Measurements from ENCODE around the gene BARHL1. TPM values are rescaled to one million over a fixed set of nuclear protein-coding genes. Genes with fewer than 3 reads are reported as not detected.

Gene BARHL1
- total RNA-seq, 4 donors from 2014 or later: not detected

- Histone ChIP-seq H3K27me3 (no peaks in the 10 kb centered on the region), H3K27ac (replicated peaks in 1 of 4) (no peak overlapping the region), H3K9me3 (no peaks in the 10 kb centered on the region), H3K36me3 (peaks cover 32 to 89% (median 78%) of the 10 kb centered on the region in 4 donors), H3K4me1 (peaks cover 0 to 8% (median 2%) of the 10 kb centered on the region in 4 donors), H3K4me3 (no peak overlapping the region)
- intact Hi-C loops (cut with DNase I): no loop called here
- TF ChIP-seq EP300 (IDR thresholded peaks at IDR 0.05): no peak
- TF ChIP-seq POLR2AphosphoS5 (IDR thresholded peaks at IDR 0.05): no peak
- no peak for TF ChIP-seq POLR2A (IDR thresholded peaks at IDR 0.05; ENCODE audit: low read depth)
- TF ChIP-seq CTCF (IDR thresholded peaks at IDR 0.05): no peak
- DNase-seq (ENCODE audit: extremely low spot score): no peak
- 85% methylated on average over 2 of the region's 2 CpGs for WGBS
Measured at GRCh38 chr9:132615774-132616173, 33.4 kb downstream of the BARHL1 start.

DNA sequence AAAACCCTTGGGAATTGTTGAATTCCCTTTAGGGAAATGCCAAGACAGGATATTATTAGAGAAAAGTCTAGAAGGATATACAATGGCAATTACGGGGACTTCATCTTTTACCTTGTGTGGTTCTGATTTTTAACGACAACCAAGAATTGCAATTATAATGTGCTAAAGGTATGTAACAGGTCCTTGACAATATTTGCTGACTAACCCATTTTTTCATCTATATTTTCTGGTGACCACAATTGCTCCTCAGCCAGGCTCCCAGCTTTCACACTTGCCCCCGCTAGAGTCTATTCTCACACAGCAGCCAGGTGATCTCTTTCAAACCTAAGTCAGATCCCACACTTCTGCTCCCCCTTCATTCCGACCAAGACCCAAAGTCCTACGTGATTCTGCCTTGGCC is 34.3 kb downstream of the BARHL1 start:
- H3K4me1 ChIP-seq: peaks cover 0 to 8% (median 2%) of the 10 kb centered on the region in 4 donors
- H3K27ac ChIP-seq (replicated peaks in 1 of 4): no peak overlapping the region
- no peak for DNase-seq (ENCODE audit: extremely low spot score)
- no peaks in the 10 kb centered on the region for H3K27me3 ChIP-seq
- H3K4me3 ChIP-seq: no peak overlapping the region
- WGBS: 95% methylated on average over 5 of the region's 5 CpGs
- no peak for TF ChIP-seq POLR2A (IDR thresholded peaks at IDR 0.05; ENCODE audit: low read depth)
- peaks cover 23 to 87% (median 69%) of the 10 kb centered on the region in 4 donors for H3K36me3 ChIP-seq
- intact Hi-C loops (cut with DNase I): no loop called here
- H3K9me3 ChIP-seq: no peaks in the 10 kb centered on the region

DNA sequence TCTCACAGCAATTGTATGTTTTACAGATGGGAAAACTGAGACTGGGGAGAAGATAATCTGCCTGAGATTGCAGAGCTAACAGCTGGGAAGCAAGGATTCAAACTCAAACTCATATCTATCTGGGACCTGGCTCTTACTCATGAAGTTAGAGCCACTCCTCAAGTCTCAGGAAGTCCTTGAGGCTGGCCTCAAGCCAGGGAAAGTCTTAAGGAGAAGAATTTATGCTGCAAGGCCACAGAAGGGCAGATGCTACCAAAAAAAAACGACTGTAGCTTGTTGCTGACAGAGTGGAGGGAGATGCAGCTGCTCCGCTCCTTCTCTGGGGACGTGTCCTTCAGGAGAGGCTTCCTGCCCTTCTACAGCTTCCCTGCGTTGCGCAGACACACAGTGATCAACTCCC is 39.8 kb downstream of the BARHL1 start:
- no peak overlapping the region for H3K27ac ChIP-seq (replicated peaks in 1 of 4)
- 57% methylated on average over 5 of the region's 5 CpGs for WGBS
- no peak for TF ChIP-seq POLR2AphosphoS5 (IDR thresholded peaks at IDR 0.05)
- intact Hi-C loops (cut with DNase I): no loop called here
- H3K9me3 ChIP-seq: no peaks in the 10 kb centered on the region
- no peaks in the 10 kb centered on the region for H3K27me3 ChIP-seq
- H3K4me3 ChIP-seq: no peak overlapping the region
- H3K4me1 ChIP-seq: peaks cover 0 to 8% (median 6%) of the 10 kb centered on the region in 4 donors
- H3K36me3 ChIP-seq: peaks cover 7 to 81% (median 48%) of the 10 kb centered on the region in 4 donors
- DNase-seq (ENCODE audit: extremely low spot score): no peak

DNA sequence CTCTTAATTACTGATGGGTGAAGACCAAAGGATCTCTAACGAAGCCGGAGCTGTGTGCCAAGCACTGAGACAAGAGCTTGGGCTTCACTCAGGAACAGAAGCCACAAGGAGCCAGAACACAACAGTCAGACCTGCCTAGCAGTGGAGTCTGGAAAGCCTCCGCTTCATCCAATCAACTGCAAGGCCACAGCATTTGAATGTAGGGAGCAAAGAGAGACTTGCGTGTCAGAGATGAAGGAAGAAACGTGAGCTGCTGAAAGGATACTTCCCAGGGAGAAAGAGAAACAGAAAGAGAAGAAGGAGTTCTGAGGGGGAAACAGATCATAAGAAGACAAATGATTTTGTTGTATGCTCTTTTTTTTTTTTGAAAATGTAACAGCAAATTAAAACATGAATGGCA is 43.9 kb downstream of the BARHL1 start:
- Histone ChIP-seq H3K36me3 (peaks cover 29 to 87% (median 67%) of the 10 kb centered on the region in 4 donors), H3K4me3 (no peak overlapping the region), H3K9me3 (no peaks in the 10 kb centered on the region), H3K27me3 (no peaks in the 10 kb centered on the region), H3K4me1 (peaks cover 0 to 5% (median 2%) of the 10 kb centered on the region in 4 donors), H3K27ac (replicated peaks in 1 of 4) (no peak overlapping the region)
- 86% methylated on average over 5 of the region's 5 CpGs for WGBS
- intact Hi-C loops (cut with DNase I): no loop called here
- TF ChIP-seq POLR2A (IDR thresholded peaks at IDR 0.05; ENCODE audit: low read depth): no peak
- no peak for TF ChIP-seq POLR2AphosphoS5 (IDR thresholded peaks at IDR 0.05)
- no peak for TF ChIP-seq CTCF (IDR thresholded peaks at IDR 0.05)
- TF ChIP-seq EP300 (IDR thresholded peaks at IDR 0.05): no peak
- DNase-seq (ENCODE audit: extremely low spot score): no peak

- 74% methylated on average over 7 of the region's 7 CpGs for WGBS
- no peak overlapping the region for H3K27ac ChIP-seq (replicated peaks in 1 of 4)
- no peak overlapping the region for H3K4me3 ChIP-seq
- H3K9me3 ChIP-seq: no peaks in the 10 kb centered on the region
- peaks cover 0 to 4% (median 2%) of the 10 kb centered on the region in 4 donors for H3K4me1 ChIP-seq
- intact Hi-C loops (cut with DNase I): no loop called here
- no peak for TF ChIP-seq POLR2A (IDR thresholded peaks at IDR 0.05; ENCODE audit: low read depth)
- TF ChIP-seq CTCF (IDR thresholded peaks at IDR 0.05): no peak
- no peak for TF ChIP-seq POLR2AphosphoS5 (IDR thresholded peaks at IDR 0.05)
- peaks cover 35 to 91% (median 72%) of the 10 kb centered on the region in 4 donors for H3K36me3 ChIP-seq
- DNase-seq (ENCODE audit: extremely low spot score): no peak
- no peaks in the 10 kb centered on the region for H3K27me3 ChIP-seq
Measured at GRCh38 chr9:132627106-132627505, 44.7 kb downstream of the BARHL1 start.

GRCh38 chr9:132627594-132627993 is 45.2 kb downstream of the BARHL1 start:
- no peaks in the 10 kb centered on the region for H3K9me3 ChIP-seq
- no peaks in the 10 kb centered on the region for H3K27me3 ChIP-seq
- TF ChIP-seq POLR2A (IDR thresholded peaks at IDR 0.05; ENCODE audit: low read depth) (no peak), EP300 (IDR thresholded peaks at IDR 0.05) (no peak), POLR2AphosphoS5 (IDR thresholded peaks at IDR 0.05) (no peak), CTCF (IDR thresholded peaks at IDR 0.05) (no peak)
- DNase-seq (ENCODE audit: extremely low spot score): no peak
- intact Hi-C loops (cut with DNase I): no loop called here
- H3K4me1 ChIP-seq: no peaks in the 10 kb centered on the region
- no peak overlapping the region for H3K27ac ChIP-seq (replicated peaks in 1 of 4)
- H3K36me3 ChIP-seq: peaks cover 35 to 89% (median 72%) of the 10 kb centered on the region in 4 donors
- no peak overlapping the region for H3K4me3 ChIP-seq
- WGBS: 91% methylated on average over 11 of the region's 11 CpGs
